CD1c-positive myeloid dendritic cell (primary cell): ENCODE measurements around the gene MOB3A.

Experiments
- DNase-seq: peaks from one replicate; pipeline ENCODE4 v3.0.0-alpha.2; 2016; ENCODE audit errors: extremely low spot score

MOB3A gene

GRCh38 chr19:2123682-2124387, 27.7 kb upstream of the MOB3A start:
- no peak for DNase-seq

- DNase-seq, result no peak
These were observed 26.9 kb upstream of the MOB3A start for GRCh38 chr19:2122982-2123381.

GRCh38 chr19:2122251-2122650, 26.1 kb upstream of the MOB3A start:
- DNase-seq, result no peak

GRCh38 chr19:2121416-2122051, 25.4 kb upstream of the MOB3A start:
- no peak for DNase-seq

GRCh38 chr19:2120821-2121220, 24.7 kb upstream of the MOB3A start:
- DNase-seq, result no peak

GRCh38 chr19:2119921-2120785, 24.0 kb upstream of the MOB3A start:
- DNase-seq, result no peak

- no peak for DNase-seq
These were observed 22.3 kb upstream of the MOB3A start for GRCh38 chr19:2118438-2118837.

- DNase-seq, result no peak
These were observed 21.3 kb upstream of the MOB3A start for GRCh38 chr19:2117215-2117960.

- no peak for DNase-seq
These were observed 20.4 kb upstream of the MOB3A start for GRCh38 chr19:2116507-2116906.

GRCh38 chr19:2115911-2116426, 19.8 kb upstream of the MOB3A start:
- no peak for DNase-seq

GRCh38 chr19:2115324-2115723, 19.2 kb upstream of the MOB3A start:
- DNase-seq, result no peak

- DNase-seq, result no peak
These were observed 18.7 kb upstream of the MOB3A start for GRCh38 chr19:2114821-2115220.

GRCh38 chr19:2114218-2114617, 18.1 kb upstream of the MOB3A start:
- DNase-seq, result no peak

- no peak for DNase-seq
These were observed 17.5 kb upstream of the MOB3A start for GRCh38 chr19:2113439-2114211.

GRCh38 chr19:2112516-2113320, 16.6 kb upstream of the MOB3A start:
- no peak for DNase-seq

GRCh38 chr19:2111886-2112285, 15.8 kb upstream of the MOB3A start:
- no peak for DNase-seq

- no peak for DNase-seq
These were observed 15.3 kb upstream of the MOB3A start for GRCh38 chr19:2111425-2111824.

- no peak for DNase-seq
These were observed 14.7 kb upstream of the MOB3A start for GRCh38 chr19:2110822-2111221.

GRCh38 chr19:2109046-2109864, 13.1 kb upstream of the MOB3A start:
- DNase-seq, result no peak
